HG03159 (cell line): ENCODE results near the gene STK24.

Source experiments
- ATAC-seq: cut with Tn5 transposase; IDR thresholded peaks from one replicate; pipeline ENCODE4 v1.9.1; 2021; ENCODE audit warnings: mild to moderate bottlenecking, moderate library complexity; ENCODE audit not compliant: unreplicated experiment

STK24 gene

GRCh38 chr13:98456413-98456845 lies 120.5 kb downstream of the STK24 start:
- ATAC-seq: no peak

GRCh38 chr13:98454389-98454881 lies 122.5 kb downstream of the STK24 start:
- no peak for ATAC-seq

DNA sequence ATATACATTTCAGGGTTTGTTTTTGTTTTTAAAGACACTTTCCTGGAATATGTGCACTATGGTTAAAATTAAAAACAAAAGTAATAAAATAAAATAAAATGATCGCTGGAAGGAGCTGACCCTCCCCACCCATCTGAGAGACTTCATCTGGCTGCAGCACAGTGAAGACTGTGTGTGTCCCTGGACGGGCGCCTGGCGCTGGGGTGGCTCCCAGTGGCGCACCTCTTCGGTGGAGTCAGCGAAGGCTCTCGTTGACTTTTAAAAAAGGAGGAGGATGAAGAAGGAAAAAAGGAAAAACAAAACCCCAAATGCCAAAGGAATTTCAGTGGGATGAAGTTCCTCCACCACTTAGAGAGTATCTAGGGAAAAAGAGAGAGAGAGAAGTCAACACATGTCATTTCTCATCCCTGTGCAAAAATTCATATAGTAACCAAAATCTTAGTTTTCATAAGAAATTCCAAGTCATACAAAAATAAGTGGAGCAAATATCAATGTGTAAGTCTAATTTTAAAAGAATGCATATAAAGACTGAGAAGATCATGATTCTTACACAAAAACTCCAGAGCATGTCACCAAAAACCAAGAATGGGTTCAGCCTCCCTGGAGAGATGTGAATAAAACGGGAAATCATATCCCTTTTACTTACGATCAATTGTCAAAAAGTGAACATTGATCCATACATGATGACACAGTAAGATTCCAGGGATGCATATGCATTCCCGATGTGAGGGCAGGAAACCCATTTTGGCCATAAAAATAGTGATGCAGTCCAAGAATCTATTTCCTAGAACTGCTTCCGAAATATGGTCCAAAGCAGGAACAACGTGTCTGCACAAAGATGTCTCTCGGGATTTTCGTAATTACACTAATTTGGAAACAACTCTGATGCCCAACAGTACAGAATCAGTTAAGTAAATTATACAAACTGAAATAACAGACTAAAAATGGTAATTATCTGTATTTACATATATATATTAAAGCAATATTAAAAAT lies 123.8 kb downstream of the STK24 start:
- no peak for ATAC-seq

GRCh38 chr13:98451676-98452470 lies 125.0 kb downstream of the STK24 start:
- ATAC-seq: no peak

DNA sequence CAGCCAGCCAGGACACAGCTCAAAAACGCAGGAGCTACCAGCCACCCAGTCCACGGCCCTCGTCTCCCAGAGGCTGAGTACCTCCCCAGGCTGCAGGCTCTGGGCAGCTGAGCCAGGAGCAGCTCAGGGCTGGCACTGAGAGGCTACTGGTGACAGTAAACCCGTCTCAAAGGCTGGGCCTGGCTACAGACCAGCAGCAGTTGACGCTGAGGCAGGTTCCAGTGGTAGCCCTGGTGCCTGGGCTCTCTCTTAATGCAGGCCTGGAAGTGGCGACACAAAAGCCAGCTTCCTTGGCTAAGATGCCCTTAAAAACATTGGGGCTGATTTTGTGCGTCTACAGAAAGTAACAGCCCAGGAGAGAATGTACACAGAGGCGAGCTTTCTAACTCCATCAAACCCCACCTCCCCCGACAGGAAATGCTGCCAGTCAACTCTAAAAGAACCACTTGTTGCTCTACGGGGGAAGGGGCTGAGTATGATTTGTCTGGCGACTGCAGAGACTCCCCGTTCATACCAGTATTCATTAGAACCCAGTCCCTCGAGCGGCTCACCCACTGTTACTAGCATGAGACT lies 126.3 kb downstream of the STK24 start:
- no peak for ATAC-seq

DNA sequence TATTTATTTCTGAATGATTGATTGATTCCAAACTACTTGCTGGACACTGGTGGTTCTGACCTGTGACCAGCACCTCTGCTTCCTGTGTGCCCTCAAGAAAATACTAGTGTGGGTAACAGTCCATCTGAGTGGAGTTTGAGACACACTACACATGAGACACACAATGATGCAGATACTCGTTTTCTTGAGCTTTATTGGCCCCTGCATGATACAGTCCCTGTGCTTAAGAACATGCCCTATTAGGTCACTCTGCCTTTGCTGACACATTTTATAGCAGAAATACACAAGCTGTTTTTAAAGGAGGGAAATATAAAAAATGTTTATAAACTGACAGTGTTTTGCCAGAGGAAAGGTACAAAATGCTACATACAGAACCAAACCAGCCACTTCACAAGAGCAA lies 126.9 kb downstream of the STK24 start:
- ATAC-seq: no peak

DNA sequence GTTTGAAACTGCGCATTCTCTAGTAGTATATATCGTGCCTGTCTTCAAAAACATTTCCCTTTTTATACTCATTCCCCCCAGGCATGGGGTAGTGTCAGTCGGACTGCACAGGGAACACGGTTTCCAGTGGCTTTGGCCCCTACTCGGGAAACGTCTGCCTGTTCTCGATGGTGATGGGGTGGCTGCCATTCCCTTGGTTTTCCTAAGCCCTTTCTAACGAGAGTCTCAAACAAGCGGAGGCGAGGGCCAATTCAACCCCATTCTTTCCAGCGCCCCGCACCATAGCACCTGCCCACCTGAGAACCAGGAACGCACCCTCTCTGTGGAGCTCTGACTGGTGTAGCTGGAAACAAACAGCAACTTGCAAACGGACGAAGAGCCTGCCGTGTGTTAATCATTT lies 127.6 kb downstream of the STK24 start:
- ATAC-seq: no peak

- ATAC-seq: no peak
Observed at GRCh38 chr13:98448642-98448928, 128.3 kb downstream of the STK24 start.

DNA sequence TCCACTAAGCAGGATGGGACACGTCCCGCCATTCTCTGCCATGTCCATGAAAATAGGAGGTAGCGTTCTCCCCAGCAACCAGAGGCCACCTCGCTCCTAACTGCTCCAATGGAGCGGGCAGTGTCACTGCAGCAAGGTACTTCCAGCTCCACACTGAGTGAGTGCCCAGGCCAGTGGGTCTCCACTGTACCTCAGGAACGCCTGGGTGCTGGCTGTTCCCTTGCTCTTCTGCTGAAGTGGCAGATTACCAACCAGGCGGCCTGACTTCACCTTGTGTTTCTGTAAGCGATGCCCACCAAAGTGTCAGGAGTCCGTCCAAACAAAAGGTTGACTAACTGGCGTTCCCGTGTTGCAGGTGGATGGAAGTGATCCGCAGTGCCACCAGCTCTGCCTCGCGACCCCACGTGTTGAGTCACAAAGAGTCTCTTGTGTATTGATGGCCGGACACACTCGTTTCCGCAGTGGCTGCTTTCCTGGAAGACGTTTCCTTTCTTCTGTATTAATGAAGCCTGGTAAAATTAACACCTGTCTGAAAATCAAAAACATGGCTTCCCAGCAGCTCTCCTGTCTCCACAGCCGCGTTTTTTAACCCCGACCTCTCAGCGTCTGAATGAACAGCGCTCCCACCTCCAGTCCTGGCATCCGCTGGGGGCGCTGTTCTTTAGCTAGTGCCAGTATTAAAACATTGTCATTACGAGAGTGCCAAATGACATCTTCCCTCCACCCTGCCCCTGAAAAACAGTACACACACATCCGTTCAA lies 128.8 kb downstream of the STK24 start:
- ATAC-seq: no peak

DNA sequence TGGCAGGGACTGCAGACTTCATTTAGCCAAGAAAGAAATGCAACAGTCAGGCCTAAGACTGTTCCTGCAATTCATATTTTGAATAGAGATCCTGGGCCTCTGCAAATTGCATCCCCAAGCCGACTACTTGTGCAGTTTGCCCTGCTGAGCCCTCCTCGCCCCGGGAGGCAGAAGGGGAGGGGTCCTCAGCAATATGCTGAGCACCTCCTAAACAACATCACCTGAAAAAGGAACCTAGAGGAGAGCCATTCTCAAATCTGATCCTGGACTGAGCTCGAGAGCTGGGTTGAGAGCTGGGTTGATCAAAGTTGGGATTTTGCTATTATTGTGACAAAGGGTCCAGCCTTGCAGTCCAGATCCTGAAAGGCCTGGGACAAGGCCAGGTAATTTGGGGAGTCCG lies 129.8 kb downstream of the STK24 start:
- ATAC-seq: no peak

DNA sequence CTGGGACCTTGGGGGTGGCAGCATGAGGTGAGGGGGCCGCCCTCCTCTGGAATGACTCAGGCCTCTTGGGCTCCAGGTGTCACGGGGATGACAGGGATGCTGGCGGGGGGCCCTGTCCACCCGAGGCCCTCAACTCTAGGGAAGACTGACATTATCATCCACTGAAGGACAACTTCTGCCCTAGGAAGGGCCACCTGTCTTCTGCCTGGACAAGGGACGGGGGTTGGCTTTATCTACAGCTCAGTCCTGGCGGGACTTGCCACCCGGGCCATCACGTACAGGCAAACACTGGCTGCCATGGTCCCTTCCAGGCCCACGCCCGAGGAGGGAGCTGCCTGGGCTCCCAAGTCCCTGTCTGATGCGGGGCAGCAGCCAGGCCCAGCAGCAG lies 130.7 kb downstream of the STK24 start:
- ATAC-seq: no peak

- ATAC-seq: peak; percentile 93
Observed at GRCh38 chr13:98445340-98446233, 131.3 kb downstream of the STK24 start.

GRCh38 chr13:98444381-98444780 lies 132.5 kb downstream of the STK24 start:
- ATAC-seq: no peak

GRCh38 chr13:98443800-98444325 lies 133.0 kb downstream of the STK24 start:
- no peak for ATAC-seq

DNA sequence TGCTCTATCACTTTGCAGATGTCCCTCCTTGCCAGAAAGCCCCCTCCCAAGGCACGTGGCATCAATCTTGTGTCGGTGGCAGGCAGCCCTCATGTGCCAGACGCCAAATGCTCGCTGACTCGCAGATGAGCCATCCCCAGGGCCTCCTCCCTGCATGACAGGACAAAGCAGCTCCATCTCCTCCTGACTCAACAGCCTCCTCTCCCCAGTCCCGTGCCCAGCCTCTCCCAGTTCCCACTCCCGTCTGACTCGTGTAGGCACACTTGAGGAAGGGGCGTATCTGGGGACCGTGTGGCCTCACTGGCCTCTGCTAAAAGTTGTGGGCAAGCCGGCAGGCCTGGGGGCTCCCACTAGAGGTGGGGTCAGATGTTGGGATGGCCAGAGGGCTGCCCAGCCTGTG lies 133.6 kb downstream of the STK24 start:
- no peak for ATAC-seq

DNA sequence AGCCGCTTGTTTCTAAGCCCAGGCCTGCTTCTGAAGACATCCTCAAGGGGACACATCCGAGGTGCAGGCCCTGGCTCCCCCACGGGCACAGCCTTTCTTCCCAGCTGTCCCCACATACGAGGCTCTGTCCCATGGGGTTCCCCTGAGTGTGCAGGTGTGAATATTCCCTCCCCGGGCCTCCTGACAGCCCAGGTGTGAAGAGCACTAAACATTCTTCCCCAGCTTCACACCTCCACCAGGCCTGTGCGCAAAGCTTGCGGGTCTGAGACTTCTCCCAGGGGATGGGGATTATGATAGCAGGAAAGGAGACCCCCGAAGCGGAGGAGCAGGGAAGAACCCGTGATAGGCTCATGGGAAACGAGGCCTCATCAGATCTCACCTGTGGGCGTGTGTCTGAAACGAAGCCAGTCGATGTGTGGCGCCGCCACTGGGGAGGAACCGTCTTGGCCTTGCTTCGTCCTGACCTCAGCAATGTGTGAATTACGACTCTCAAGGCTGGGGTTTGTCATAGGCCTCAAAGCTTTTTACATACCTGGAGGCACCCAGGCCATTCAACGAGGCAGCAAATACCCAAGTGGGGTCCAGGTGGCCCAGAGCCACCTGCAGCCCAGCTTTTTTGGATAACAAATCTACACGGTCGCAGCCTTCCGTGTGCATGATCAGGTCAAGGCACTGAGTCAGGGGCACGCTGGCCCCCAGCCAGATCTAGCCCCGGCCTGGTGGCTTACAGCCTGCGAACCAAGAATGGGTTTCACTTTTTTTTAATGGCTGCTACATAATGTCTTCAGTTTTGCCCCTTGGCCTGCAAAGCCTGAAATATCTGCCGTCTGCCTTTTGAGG lies 134.3 kb downstream of the STK24 start:
- ATAC-seq: no peak

DNA sequence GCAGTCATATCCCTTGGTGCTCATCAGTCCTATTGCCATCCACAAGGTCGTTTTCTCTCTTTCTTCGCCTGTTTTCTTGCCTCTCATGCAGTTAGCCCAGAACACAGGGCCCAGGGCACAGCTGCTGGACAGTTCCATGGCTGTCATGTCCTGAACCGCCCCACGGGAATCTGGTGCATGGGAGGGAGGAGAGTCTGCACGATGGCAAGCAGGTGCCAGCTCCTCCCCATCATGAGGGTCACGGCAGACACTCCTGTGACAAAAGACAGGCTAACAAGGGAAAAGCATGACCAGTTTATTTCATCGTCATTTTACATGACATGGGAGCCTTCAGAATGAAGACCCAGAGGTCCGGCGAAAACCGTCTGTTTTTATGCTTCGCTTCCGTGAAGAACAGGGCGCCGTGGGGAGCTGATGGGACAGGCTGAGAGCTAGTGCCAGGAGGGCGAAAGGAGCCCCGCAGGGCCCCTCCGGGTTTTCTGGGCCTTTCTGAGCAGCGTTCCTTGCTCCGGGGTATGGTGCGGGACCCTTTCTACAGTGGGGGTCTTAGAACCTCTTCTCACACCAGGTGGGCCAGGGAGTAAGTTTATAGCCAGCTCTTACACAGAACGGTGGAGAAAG lies 135.7 kb downstream of the STK24 start:
- ATAC-seq: no peak

DNA sequence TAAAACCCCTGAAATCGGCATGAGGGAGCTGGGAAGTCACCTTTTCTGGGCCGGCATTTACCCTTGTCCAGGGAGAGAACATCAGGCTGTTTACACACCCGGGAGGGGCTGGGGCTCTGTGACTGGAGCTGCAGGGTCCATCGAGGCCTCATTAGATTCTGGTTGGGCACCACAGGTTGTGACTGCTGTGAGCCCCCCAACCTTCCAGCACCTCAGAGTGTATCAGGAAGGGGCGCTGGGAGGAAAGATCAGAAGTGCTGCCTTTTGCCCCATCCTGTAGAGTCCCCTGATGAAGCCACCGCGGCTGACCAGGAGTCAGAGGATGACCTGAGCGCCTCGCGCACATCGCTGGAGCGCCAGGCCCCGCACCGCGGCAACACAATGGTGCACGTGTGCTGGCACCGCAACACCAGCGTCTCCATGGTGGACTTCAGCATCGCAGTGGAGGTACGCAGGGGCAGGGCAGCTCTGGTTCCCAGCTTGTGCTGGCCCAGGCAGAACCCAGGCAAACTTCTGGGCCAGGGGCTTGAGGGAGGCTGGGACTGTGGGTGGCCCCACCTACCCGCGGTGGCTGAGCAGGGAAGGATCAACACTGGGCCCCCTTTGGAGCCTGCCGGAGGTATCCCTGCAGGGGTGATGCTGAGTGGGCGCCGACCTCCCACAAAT lies 136.4 kb downstream of the STK24 start:
- no peak for ATAC-seq
